Natural killer cell (primary cell): Measurements from ENCODE around the gene EIF4A2. TPM values are rescaled to one million over a fixed set of nuclear protein-coding genes. Genes with fewer than 3 reads are reported as not detected.

Source experiments
- ATAC-seq, 3 donors: fragments of 150-1000 bp in 2 of 3; fragments of 200-7000 bp in 1 of 3; cut with Tn5 transposase; 1 replicate in 1 of 3; 2 replicates in 2 of 3; pipeline ENCODE4 v1.10.0; 2021; ENCODE audit warnings: mild to moderate bottlenecking in 2 of 3, moderate library complexity in 2 of 3
- DNase-seq, 2 donors: peaks; one replicate each; pipeline versions ENCODE4 v3.0.0 to v3.0.0-alpha.2; 2013 to 2021; ENCODE audit warnings: mixed read lengths in 1 of 2
- H3K27ac ChIP-seq: one replicate; pipeline ENCODE4 v1.5.1; 2013; ENCODE audit warnings: mild to moderate bottlenecking, low read length
- H3K27me3 ChIP-seq: one replicate; pipeline ENCODE4 v1.6.1; 2013; ENCODE audit warnings: low read length; ENCODE audit not compliant: control insufficient read depth, insufficient read depth
- H3K36me3 ChIP-seq: one replicate; pipeline ENCODE4 v1.6.1; 2013; ENCODE audit warnings: low read length; ENCODE audit not compliant: control insufficient read depth, insufficient read depth
- H3K4me1 ChIP-seq: one replicate; pipeline ENCODE4 v1.6.1; 2013; ENCODE audit warnings: low read length; ENCODE audit not compliant: control insufficient read depth, insufficient read depth
- H3K4me3 ChIP-seq: one replicate; pipeline ENCODE4 v1.5.1; 2013; ENCODE audit warnings: low read length
- H3K9me3 ChIP-seq: one replicate; pipeline ENCODE4 v1.6.1; 2013; ENCODE audit warnings: low read length; ENCODE audit not compliant: control insufficient read depth, insufficient read depth
- H3K27ac Mint-ChIP-seq, 2 donors: one replicate each; pipeline ENCODE4 v1.8.0; 2022; ENCODE audit warnings: mild to moderate bottlenecking in 2 of 2, mixed read lengths in 2 of 2, moderate library complexity in 1 of 2
- H3K27me3 Mint-ChIP-seq, 2 donors: one replicate each; pipeline ENCODE4 v1.8.0; 2022; ENCODE audit warnings: low read depth in 2 of 2, mixed read lengths in 2 of 2
- H3K36me3 Mint-ChIP-seq: one replicate; pipeline ENCODE4 v1.8.0; 2022; ENCODE audit warnings: mixed read lengths
- H3K4me1 Mint-ChIP-seq, 2 donors: one replicate each; pipeline ENCODE4 v1.8.0; 2022; ENCODE audit warnings: mixed read lengths in 2 of 2
- H3K4me3 Mint-ChIP-seq: one replicate; pipeline ENCODE4 v1.8.0; 2022; ENCODE audit warnings: mild to moderate bottlenecking, moderate library complexity, mixed read lengths
- H3K9me3 Mint-ChIP-seq, 2 donors: one replicate each; pipeline ENCODE4 v1.8.0; 2022; ENCODE audit warnings: mixed read lengths in 2 of 2
- WGBS: methylation state at CpG from one replicate; pipeline ENCODE4 v1.1.7; 2013; ENCODE audit warnings: missing lambda C conversion rate; ENCODE audit not compliant: insufficient coverage; 5-methylcytosine and 5-hydroxymethylcytosine counted together
- intact Hi-C: fragments of 100-400 bp; cut with micrococcal nuclease; formaldehyde crosslinking; loops from one replicate; pipeline ENCODE4 v1.14.2; 2022
- total RNA-seq, 4 donors: library from RNA; stranded (reverse); fragments of 120-200 nt in 1 of 4; gene quantifications; one replicate each; pipeline versions ENCODE4 v1.2.3 to v1.2.4, GENCODE V29; 2013 to 2022
- TF ChIP-seq, protein P1 (sequence below): fragments of 200-600 bp; IDR thresholded peaks from one replicate; pipeline ENCODE4 v1.8.0; 2022; ENCODE audit warnings: antibody characterized with exemption

EIF4A2 gene
- total RNA-seq, 3 donors from 2014 or later (not counting 1 experiment from before 2014, with no cell fraction given): 551 to 652 (median 621) TPM

DNA sequence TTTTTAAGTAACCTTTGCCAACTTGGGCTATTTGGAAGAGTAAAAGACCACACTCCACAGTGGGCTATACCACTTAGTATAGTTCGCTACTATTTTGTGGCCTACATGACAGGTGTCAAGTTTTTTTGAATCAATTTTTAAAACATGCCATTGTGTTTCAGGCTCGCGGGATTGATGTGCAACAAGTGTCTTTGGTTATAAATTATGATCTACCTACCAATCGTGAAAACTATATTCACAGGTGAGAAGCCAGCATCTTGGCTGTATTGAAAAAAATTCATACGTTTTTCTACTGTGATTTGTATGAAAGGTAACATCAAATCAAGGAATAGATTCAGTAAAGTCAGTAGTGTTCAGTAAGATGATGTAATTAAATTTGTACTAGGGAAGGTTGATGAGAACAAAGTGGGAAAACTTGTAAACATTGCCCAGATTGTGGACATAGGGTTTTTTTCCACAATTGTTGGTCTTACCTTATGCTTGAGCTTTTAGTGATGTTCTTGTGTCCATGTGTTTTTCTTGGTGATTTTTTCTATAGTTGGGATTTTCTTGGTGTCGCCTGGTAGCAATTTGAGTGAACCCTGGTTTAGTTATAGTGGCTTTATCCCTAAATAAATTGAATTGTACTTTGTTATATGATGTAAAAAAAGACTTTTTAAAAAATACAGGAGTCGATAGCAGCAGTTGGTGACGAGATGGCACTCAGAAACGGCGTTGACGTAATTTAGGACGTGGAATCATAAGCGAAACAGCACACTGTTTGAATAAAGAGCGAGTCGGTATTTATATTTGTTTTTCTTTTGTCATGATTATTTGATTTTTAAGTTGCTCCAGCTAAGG is 4.5 kb downstream of the EIF4A2 start:
- Mint-ChIP-seq H3K4me3 (peak overlapping the region; percentile 55), H3K27ac (peak overlapping the region; percentile 66 to 95), H3K4me1 (peaks cover 61 to 62% of the 10 kb centered on the region in 2 donors), H3K27me3 (no peaks in the 10 kb centered on the region), H3K36me3 (peaks cover 56% of the 10 kb centered on the region), H3K9me3 (no peaks in the 10 kb centered on the region)
- WGBS: 76% methylated on average over 14 of the region's 15 CpGs
- ATAC-seq (no peak), DNase-seq (peak in 1 of 2 donors; percentile 34)
- TF ChIP-seq, protein P1, sequence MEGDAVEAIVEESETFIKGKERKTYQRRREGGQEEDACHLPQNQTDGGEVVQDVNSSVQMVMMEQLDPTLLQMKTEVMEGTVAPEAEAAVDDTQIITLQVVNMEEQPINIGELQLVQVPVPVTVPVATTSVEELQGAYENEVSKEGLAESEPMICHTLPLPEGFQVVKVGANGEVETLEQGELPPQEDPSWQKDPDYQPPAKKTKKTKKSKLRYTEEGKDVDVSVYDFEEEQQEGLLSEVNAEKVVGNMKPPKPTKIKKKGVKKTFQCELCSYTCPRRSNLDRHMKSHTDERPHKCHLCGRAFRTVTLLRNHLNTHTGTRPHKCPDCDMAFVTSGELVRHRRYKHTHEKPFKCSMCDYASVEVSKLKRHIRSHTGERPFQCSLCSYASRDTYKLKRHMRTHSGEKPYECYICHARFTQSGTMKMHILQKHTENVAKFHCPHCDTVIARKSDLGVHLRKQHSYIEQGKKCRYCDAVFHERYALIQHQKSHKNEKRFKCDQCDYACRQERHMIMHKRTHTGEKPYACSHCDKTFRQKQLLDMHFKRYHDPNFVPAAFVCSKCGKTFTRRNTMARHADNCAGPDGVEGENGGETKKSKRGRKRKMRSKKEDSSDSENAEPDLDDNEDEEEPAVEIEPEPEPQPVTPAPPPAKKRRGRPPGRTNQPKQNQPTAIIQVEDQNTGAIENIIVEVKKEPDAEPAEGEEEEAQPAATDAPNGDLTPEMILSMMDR: no peak
- Histone ChIP-seq H3K4me3 (no peak overlapping the region), H3K36me3 (peaks cover 74% of the 10 kb centered on the region), H3K27me3 (no peaks in the 10 kb centered on the region), H3K27ac (no peak overlapping the region), H3K4me1 (peaks cover 18% of the 10 kb centered on the region), H3K9me3 (no peaks in the 10 kb centered on the region)
- intact Hi-C loops: no loop called here

GRCh38 chr3:186788482-186789370 is 5.3 kb downstream of the EIF4A2 start:
- H3K4me3 ChIP-seq: no peak overlapping the region
- H3K27me3 ChIP-seq: no peaks in the 10 kb centered on the region
- peak overlapping the region; percentile 7 for H3K27ac ChIP-seq
- intact Hi-C loops: no loop called here
- H3K9me3 ChIP-seq: no peaks in the 10 kb centered on the region
- peaks cover 56% of the 10 kb centered on the region in 2 donors for H3K4me1 Mint-ChIP-seq
- H3K4me3 Mint-ChIP-seq: peak overlapping the region; percentile 55
- 58% methylated on average over 13 of the region's 13 CpGs for WGBS
- DNase-seq (peak in 1 of 2 donors; percentile 44), ATAC-seq (no peak)
- peaks cover 18% of the 10 kb centered on the region for H3K4me1 ChIP-seq
- peaks cover 50% of the 10 kb centered on the region for H3K36me3 Mint-ChIP-seq
- TF ChIP-seq, protein P1: no peak
- no peaks in the 10 kb centered on the region for H3K9me3 Mint-ChIP-seq
- no peaks in the 10 kb centered on the region for H3K27me3 Mint-ChIP-seq
- peak overlapping the region; percentile 66 to 95 for H3K27ac Mint-ChIP-seq
- peaks cover 78% of the 10 kb centered on the region for H3K36me3 ChIP-seq

- WGBS: 69% methylated on average over 2 of the region's 4 CpGs
- H3K9me3 Mint-ChIP-seq: no peaks in the 10 kb centered on the region
- no peaks in the 10 kb centered on the region for H3K27me3 ChIP-seq
- DNase-seq: no peak
- H3K36me3 Mint-ChIP-seq: peaks cover 40% of the 10 kb centered on the region
- peaks cover 17% of the 10 kb centered on the region for H3K4me1 ChIP-seq
- H3K27me3 Mint-ChIP-seq: no peaks in the 10 kb centered on the region
- H3K36me3 ChIP-seq: peaks cover 76% of the 10 kb centered on the region
- no peak overlapping the region for H3K4me3 ChIP-seq
- H3K27ac Mint-ChIP-seq: peak overlapping the region; percentile 7 to 95
- no peak overlapping the region for H3K27ac ChIP-seq
- H3K4me1 Mint-ChIP-seq: peaks cover 46% of the 10 kb centered on the region in 2 donors
- H3K4me3 Mint-ChIP-seq: no peak overlapping the region
- no peaks in the 10 kb centered on the region for H3K9me3 ChIP-seq
- TF ChIP-seq, protein P1: no peak
- ATAC-seq: no peak
- intact Hi-C loops: no loop called here
Measured at GRCh38 chr3:186789554-186790260, 6.3 kb downstream of the EIF4A2 start.
